Thymus (tissue), 11 donors: Measurements from ENCODE around the gene GPNMB. TPM values are rescaled to one million over a fixed set of nuclear protein-coding genes. Genes with fewer than 3 reads are reported as not detected.

Source experiments
- DNase-seq, 9 donors: peaks; one replicate each; pipeline ENCODE4 v3.0.0-alpha.2; 2013; ENCODE audit warnings: low spot score in 9 of 9, low read depth in 6 of 9, missing footprints in 1 of 9
- H3K27ac ChIP-seq, 2 donors: one replicate each; pipeline ENCODE4 v1.5.1; 2013; ENCODE audit warnings: control low read depth in 1 of 2, low read depth in 1 of 2, low read length in 1 of 2, mild to moderate bottlenecking in 1 of 2, moderate library complexity in 1 of 2
- H3K27me3 ChIP-seq, 2 donors: one replicate each; pipeline ENCODE4 v1.5.1; 2013; ENCODE audit warnings: low read length in 1 of 2; ENCODE audit not compliant: control insufficient read depth in 2 of 2, insufficient read depth in 1 of 2
- H3K36me3 ChIP-seq, 2 donors: one replicate each; pipeline ENCODE4 v1.5.1; 2013; ENCODE audit warnings: low read length in 1 of 2, mild to moderate bottlenecking in 1 of 2, moderate library complexity in 1 of 2; ENCODE audit not compliant: control insufficient read depth in 2 of 2, insufficient read depth in 2 of 2
- H3K4me1 ChIP-seq, 2 donors: one replicate each; pipeline ENCODE4 v1.5.1; 2013; ENCODE audit warnings: low read length in 2 of 2; ENCODE audit not compliant: control insufficient read depth in 2 of 2, insufficient read depth in 2 of 2
- H3K4me3 ChIP-seq, 2 donors: one replicate each; pipeline ENCODE4 v1.5.1; 2013; ENCODE audit warnings: low read length in 2 of 2, control low read depth in 1 of 2, mild to moderate bottlenecking in 1 of 2
- H3K9me3 ChIP-seq, 2 donors: one replicate each; pipeline ENCODE4 v1.5.1; 2013; ENCODE audit warnings: low read length in 1 of 2, mild to moderate bottlenecking in 1 of 2; ENCODE audit not compliant: control insufficient read depth in 2 of 2, insufficient read depth in 1 of 2
- WGBS: extraction: QIAGEN DNeasy Blood & Tissue Kit; methylation state at CpG from one replicate; pipeline ENCODE4 v1.1.7; 2013; 5-methylcytosine and 5-hydroxymethylcytosine counted together
- polyA plus RNA-seq: library from polyadenylated mRNA; stranded (reverse); fragments of 200-250 nt; gene quantifications from one replicate; pipeline ENCODE4 v1.2.3, GENCODE V29; 2013
- total RNA-seq: library from RNA; stranded (reverse); fragments of 120-200 nt; gene quantifications from one replicate; pipeline ENCODE4 v1.2.4, GENCODE V29; 2013
- donor health status: healthy.

GPNMB gene
- total and polyA plus RNA-seq, 2 donors, result 63.4 to 150 TPM

DNA sequence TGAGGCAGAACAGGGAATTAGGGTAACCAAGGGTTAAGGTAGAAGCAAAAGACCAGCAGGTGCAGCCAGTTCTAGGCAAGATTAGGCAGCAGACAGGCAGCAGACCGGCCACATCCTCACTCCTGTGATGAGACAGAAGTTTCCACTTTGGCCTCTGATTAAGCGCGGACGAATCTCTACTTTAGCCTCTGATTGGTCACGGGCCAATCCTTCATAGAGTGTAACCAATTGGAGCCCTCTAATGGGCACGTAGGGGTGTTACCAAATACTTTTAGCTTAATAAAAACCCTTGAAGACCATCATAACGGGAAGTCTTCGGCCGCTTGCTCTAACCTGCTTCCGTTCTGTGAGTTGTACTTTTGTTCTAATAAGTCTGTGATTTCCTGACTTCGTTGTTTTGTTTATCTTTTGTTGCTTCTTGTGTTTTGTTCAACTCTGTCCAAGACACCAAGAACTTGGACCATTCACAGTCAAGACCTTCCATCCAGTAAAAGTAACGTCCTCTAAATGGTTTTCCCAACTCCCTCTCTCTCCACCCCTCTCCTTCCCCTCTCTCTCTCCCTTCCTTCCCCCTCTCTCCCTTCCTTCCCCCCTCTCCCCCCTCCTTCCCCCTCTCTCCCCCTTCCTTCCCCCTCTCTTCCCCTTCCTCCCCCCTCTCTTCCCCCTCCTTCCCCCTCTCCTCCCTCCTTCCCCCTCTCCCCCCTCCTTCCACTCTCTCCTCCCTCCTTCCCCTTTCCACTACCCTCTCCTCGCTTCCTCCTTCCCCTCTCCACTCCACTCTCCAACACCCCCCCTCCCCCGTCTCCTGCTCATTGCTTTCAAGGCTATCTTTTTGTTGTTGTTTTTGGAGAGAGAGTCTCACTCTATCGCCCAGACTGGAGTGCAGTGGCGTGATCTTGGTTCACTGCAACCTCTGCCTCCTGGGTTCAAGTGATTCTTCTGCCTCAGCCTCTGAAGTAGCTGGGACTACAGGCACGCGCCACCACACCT, 39.4 kb downstream of the GPNMB start:
- no peak overlapping the region for H3K4me3 ChIP-seq

DNA sequence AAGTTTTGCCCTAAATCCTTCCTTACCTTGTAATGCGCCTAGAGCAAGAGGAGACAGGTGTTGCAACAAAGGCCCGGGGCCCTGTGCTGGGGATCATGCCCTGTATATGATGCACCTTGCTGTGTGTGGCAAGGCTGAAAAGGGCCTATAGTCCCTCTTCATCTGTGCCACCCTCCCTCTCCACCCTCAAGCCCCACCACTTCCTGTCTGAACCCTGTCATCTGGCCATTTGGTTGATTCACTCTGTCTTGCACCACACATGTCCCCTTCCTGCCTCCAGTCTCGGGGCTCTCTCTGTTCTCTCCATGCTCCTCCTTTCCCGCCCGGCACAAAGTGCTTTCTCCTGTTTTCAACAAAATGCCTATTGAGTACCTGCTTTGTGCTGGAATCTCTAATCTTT, 41.0 kb downstream of the GPNMB start:
- WGBS, result 80% methylated on average over 5 of the region's 5 CpGs
- Histone ChIP-seq H3K4me1 (peaks cover 5 to 26% of the 10 kb centered on the region in 2 donors), H3K27ac (peak overlapping the region in 1 of 2 donors; percentile 33), H3K27me3 (no peaks in the 10 kb centered on the region), H3K4me3 (no peak overlapping the region), H3K9me3 (no peaks in the 10 kb centered on the region), H3K36me3 (no peaks in the 10 kb centered on the region)
- DNase-seq, result peak in 5 of 9 donors; percentile 30 to 64 (median 41)

More for the DNA sequence above, 39.4 kb downstream of the GPNMB start:
- H3K36me3 ChIP-seq, result no peaks in the 10 kb centered on the region
- H3K9me3 ChIP-seq, result no peaks in the 10 kb centered on the region
- no peak for DNase-seq
- peaks cover 5 to 26% of the 10 kb centered on the region in 2 donors for H3K4me1 ChIP-seq
- H3K27me3 ChIP-seq, result no peaks in the 10 kb centered on the region
- 96% methylated on average over 18 of the region's 18 CpGs for WGBS
- H3K27ac ChIP-seq, result no peak overlapping the region

DNA sequence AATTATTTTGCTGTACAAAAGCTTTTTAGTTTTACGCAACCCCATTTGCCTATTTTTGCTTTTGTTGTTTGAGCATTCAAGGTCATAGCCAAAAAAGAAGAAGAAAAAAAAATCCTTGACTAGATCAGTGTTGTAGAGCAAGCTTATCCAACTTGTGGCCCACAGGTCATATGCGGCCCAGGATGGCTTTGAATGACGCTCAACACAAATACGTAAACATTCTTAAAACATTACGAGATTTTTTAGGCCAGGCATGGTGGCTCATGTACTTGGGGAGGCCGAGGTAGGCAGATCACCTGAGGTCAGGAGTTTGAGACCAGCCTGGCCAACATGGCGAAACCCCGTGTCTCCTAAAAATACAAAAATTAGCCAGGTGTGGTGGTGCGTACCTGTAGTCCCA, 44.4 kb downstream of the GPNMB start:
- H3K4me1 ChIP-seq, result peaks cover 5 to 26% of the 10 kb centered on the region in 2 donors
- H3K27me3 ChIP-seq, result peaks cover 0 to 2% of the 10 kb centered on the region in 2 donors
- 91% methylated on average over 9 of the region's 9 CpGs for WGBS
- no peaks in the 10 kb centered on the region for H3K36me3 ChIP-seq
- H3K4me3 ChIP-seq, result no peak overlapping the region
- H3K9me3 ChIP-seq, result no peaks in the 10 kb centered on the region
- DNase-seq, result no peak
- no peak overlapping the region for H3K27ac ChIP-seq

DNA sequence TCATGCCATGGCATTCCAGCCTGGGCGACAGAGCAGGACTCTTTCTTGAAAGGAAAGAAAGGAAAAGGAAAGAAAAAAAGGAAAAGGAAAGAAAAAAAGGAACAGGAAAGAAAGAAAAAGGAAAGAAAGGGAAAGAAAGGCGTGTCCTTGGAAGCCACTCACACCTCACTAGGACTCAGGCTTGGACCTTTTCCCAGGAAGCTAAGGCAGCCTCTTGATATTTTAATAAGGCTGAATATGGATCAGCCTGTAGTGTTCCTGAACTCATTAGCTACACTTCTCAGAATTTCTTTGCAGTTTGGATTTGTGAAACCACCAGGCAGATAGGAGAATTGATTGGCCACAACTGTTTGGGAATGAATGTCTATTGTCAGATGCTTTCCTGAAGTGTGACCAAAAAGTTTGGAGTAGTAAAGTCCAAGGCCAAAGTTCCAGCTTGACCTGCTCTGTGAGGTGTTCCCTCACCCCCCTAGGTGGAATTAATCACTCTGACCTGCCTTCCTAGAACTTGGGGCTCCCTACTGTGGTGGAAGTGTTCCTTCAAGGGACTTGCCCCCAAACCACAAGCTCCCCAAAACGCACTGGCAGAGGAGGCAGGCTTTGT, 45.5 kb downstream of the GPNMB start:
- Histone ChIP-seq H3K9me3 (no peaks in the 10 kb centered on the region), H3K27me3 (peaks cover 0 to 2% of the 10 kb centered on the region in 2 donors), H3K4me3 (no peak overlapping the region), H3K27ac (no peak overlapping the region), H3K36me3 (no peaks in the 10 kb centered on the region), H3K4me1 (peaks cover 5 to 25% of the 10 kb centered on the region in 2 donors)
- no peak for DNase-seq
- 76% methylated on average over 3 of the region's 3 CpGs for WGBS

DNA sequence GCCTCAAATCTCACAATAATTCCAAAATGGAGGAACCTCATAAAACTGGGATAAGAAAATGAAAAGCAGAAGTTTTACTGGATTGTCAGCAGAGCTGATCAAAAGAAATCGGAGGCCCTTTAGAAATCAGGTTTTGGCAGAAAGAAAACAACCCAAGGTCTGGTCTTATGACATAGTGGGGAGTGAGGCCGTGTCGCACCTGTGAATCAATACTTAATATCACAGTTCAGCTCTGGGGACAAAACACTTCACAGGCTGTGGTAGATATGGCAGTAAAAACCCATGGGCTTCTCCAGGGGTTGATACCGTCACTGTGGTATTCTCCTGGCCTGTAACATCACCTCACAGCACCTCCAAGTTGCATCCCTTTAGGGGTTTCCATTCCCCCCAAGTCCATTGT, 46.0 kb downstream of the GPNMB start:
- 97% methylated on average over 4 of the region's 4 CpGs for WGBS
- Histone ChIP-seq H3K27ac (no peak overlapping the region), H3K9me3 (no peaks in the 10 kb centered on the region), H3K27me3 (peaks cover 0 to 2% of the 10 kb centered on the region in 2 donors), H3K4me1 (peaks cover 4 to 19% of the 10 kb centered on the region in 2 donors), H3K36me3 (no peaks in the 10 kb centered on the region), H3K4me3 (no peak overlapping the region)
- DNase-seq, result no peak

DNA sequence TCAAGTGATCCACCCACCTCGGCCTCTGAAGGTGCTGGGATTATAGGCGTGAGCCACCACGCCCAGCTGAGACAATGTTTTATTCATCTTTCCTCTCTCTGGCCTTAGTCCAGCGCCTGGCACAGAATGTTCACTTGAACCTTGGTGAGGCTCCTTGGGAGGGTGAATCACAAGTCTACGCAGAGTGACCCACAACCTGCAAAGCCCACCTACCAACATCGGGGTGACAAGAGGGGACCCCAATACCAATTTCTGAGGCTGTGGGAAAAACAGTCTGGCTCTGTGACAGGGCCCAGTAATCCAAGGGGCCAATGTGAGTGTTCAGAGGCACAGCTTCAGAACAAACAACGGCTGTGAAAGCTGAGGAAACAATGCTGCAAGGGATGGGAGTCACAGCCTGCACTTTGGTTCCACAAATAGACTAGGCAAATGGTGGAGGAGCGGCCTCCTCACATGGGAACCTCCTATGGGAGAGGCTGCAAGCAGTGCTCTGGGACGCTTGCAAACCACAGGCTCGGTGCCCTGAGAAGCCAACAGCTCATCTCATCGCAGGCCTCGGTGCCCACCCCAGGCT, 47.0 kb downstream of the GPNMB start:
- Histone ChIP-seq H3K27ac (no peak overlapping the region), H3K4me3 (no peak overlapping the region), H3K9me3 (no peaks in the 10 kb centered on the region), H3K36me3 (no peaks in the 10 kb centered on the region), H3K27me3 (peaks cover 0 to 2% of the 10 kb centered on the region in 2 donors), H3K4me1 (peaks cover 0 to 14% of the 10 kb centered on the region in 2 donors)
- 96% methylated on average over 12 of the region's 12 CpGs for WGBS
- DNase-seq, result no peak

DNA sequence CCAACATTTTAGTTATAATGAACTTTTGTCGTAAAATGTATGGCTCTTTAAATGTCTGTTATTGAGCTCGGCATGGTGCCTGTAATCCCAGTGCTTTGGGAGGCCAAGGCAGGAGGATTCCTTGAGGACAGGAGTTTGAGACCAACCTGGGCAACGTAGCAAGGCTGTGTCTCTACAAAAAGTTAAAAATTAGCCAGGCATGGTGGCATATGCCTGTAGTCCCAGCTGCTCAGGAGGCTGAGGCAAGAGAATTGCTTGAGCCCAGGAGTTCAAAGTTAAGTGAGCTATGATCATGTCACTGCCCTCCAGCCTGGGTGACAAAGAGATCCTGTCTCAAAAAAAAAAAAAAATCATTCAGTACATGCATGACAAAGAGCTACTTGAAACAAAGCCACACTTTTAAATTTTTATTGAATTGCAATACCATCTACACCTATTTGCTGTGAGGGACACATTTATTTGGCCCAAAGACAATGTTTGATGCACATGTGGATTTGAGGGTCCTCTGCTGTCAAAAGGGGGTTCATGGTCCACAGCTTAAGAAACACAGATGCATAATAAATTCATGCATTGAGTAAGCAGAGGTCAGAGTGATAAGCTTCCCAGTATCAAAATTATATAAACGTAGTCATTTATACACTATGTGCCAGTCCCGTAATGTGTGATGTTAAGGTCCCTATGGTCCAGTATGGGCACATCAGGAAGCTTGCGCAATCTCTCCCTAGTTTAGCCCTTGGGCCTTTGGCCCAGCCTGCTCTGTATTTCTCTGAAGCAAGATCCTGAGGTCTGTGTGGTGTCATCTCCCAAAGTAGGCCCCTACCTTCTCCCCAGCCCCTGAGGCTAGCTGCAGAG, 48.2 kb downstream of the GPNMB start:
- no peak overlapping the region for H3K4me3 ChIP-seq
- no peak for DNase-seq
- H3K36me3 ChIP-seq, result no peaks in the 10 kb centered on the region
- peaks cover 0 to 14% of the 10 kb centered on the region in 2 donors for H3K4me1 ChIP-seq
- no peaks in the 10 kb centered on the region for H3K9me3 ChIP-seq
- no peak overlapping the region for H3K27ac ChIP-seq
- 91% methylated on average over 6 of the region's 6 CpGs for WGBS
- H3K27me3 ChIP-seq, result peaks cover 0 to 2% of the 10 kb centered on the region in 2 donors

DNA sequence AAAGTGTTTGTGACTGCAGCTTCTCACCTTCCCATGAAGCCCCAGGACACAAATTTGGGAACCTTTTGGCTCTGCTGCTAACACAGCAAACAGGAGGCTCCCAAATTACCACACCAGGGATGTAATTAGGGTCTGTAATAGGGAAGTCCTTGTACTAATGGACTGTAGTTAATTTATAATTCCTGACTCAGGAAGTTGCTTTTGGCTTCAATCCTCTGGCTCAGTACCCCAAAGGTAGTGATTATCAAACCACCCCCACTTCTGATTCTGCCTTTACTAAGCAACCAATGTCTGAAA, 48.8 kb downstream of the GPNMB start:
- peaks cover 2 to 13% of the 10 kb centered on the region in 2 donors for H3K4me1 ChIP-seq
- no peak overlapping the region for H3K27ac ChIP-seq
- no peak for DNase-seq
- H3K9me3 ChIP-seq, result no peaks in the 10 kb centered on the region
- no peaks in the 10 kb centered on the region for H3K36me3 ChIP-seq
- H3K4me3 ChIP-seq, result no peak overlapping the region
- H3K27me3 ChIP-seq, result peaks cover 0 to 2% of the 10 kb centered on the region in 2 donors
